GM23338 (cell line): ENCODE data around the gene ASTN1. TPM values are rescaled to one million over a fixed set of nuclear protein-coding genes. Genes with fewer than 3 reads are reported as not detected.

Experiments used
- ATAC-seq: fragments of 200-7000 bp; cut with Tn5 transposase; 3 replicates; pipeline ENCODE4 v1.9.1; 2020
- DNase-seq: peaks from one replicate; pipeline ENCODE4 v3.0.0-alpha.2; 2015; ENCODE audit warnings: low spot score
- H2AFZ ChIP-seq: fragments of 200-600 bp; sonication (generic); 2 replicates; pipeline ENCODE4 v1.8.0; 2016; ENCODE audit warnings: antibody characterized with exemption, mild to moderate bottlenecking, moderate library complexity
- H3F3A ChIP-seq: fragments of 200-600 bp; sonication (generic); replicated peaks from 2 replicates; pipeline ENCODE4 v1.8.0; 2017; ENCODE audit warnings: antibody characterized with exemption, mixed run types, low read depth
- H3K27ac ChIP-seq: fragments of 200-600 bp; sonication (generic); 2 replicates; pipeline ENCODE4 v1.6.1; 2016; ENCODE audit warnings: low read depth
- H3K27me3 ChIP-seq: fragments of 200-600 bp; sonication (generic); 2 replicates; pipeline ENCODE4 v1.8.0; 2016; ENCODE audit warnings: mild to moderate bottlenecking, mixed run types, moderate library complexity; ENCODE audit not compliant: insufficient read depth
- H3K36me3 ChIP-seq: fragments of 200-600 bp; sonication (generic); 2 replicates; pipeline ENCODE4 v1.8.0; 2016; ENCODE audit warnings: mild to moderate bottlenecking; ENCODE audit not compliant: insufficient read depth
- H3K4me1 ChIP-seq: fragments of 200-600 bp; sonication (generic); 2 replicates; pipeline ENCODE4 v1.8.0; 2016; ENCODE audit warnings: mild to moderate bottlenecking, moderate library complexity; ENCODE audit not compliant: insufficient read depth
- H3K4me2 ChIP-seq: fragments of 200-600 bp; sonication (generic); 2 replicates; pipeline ENCODE4 v1.7.1; 2017; ENCODE audit warnings: mixed run types
- H3K4me3 ChIP-seq: fragments of 200-600 bp; sonication (generic); 2 replicates; pipeline ENCODE4 v1.6.1; 2016; ENCODE audit warnings: mixed run types
- H3K79me2 ChIP-seq: fragments of 200-600 bp; sonication (generic); replicated peaks from 2 replicates; pipeline ENCODE4 v1.8.0; 2017; ENCODE audit warnings: mild to moderate bottlenecking; ENCODE audit not compliant: insufficient read depth
- H3K9me2 ChIP-seq: fragments of 200-600 bp; sonication (generic); 2 replicates; pipeline ENCODE4 v1.8.0; 2017; ENCODE audit not compliant: insufficient read depth
- H4K20me1 ChIP-seq: fragments of 200-600 bp; sonication (generic); replicated peaks from 2 replicates; pipeline ENCODE4 v1.8.0; 2017; ENCODE audit warnings: mild to moderate bottlenecking; ENCODE audit not compliant: insufficient read depth
- H3K27ac Mint-ChIP-seq: 2 replicates; pipeline ENCODE4 v1.8.0; 2020; ENCODE audit warnings: inconsistent platforms, mild to moderate bottlenecking, moderate library complexity, mixed read lengths
- H3K27me3 Mint-ChIP-seq: 3 replicates; pipeline ENCODE4 v1.8.0; 2022; ENCODE audit warnings: low read depth, mild to moderate bottlenecking, moderate library complexity, mixed read lengths, inconsistent platforms; ENCODE audit not compliant: insufficient read depth, poor library complexity
- H3K36me3 Mint-ChIP-seq: 3 replicates; pipeline ENCODE4 v1.8.0; 2021; ENCODE audit warnings: low read depth, mild to moderate bottlenecking, inconsistent platforms, moderate library complexity, mixed read lengths
- H3K4me1 Mint-ChIP-seq: 3 replicates; pipeline ENCODE4 v1.8.0; 2020; ENCODE audit warnings: mild to moderate bottlenecking, inconsistent platforms, mixed read lengths
- H3K4me3 Mint-ChIP-seq: 3 replicates; pipeline ENCODE4 v1.8.0; 2021; ENCODE audit warnings: moderate library complexity, mild to moderate bottlenecking, inconsistent platforms, mixed read lengths
- H3K9me3 Mint-ChIP-seq: 3 replicates; pipeline ENCODE4 v1.8.0; 2020; ENCODE audit warnings: moderate library complexity, mild to moderate bottlenecking, inconsistent platforms, mixed read lengths
- POLR2AphosphoS5 ChIP-seq: IDR thresholded peaks from 2 replicates; pipeline ENCODE4 v1.6.1; 2016; ENCODE audit warnings: antibody characterized with exemption, low read depth
- ZNF114 ChIP-seq: fragments of 250-450 bp; sonication (Bioruptor Pico); IDR thresholded peaks from 2 replicates; pipeline ENCODE4 v1.5.0; 2020; ENCODE audit warnings: mild to moderate bottlenecking, moderate library complexity
- polyA plus RNA-seq: library from polyadenylated mRNA; unstranded; fragments of >200 nt; fragmentation: Nextera tagmentation; extraction: Ambion mirVana; gene quantifications from 2 replicates; pipeline ENCODE4 v1.2.1, GENCODE V29; 2016
- total RNA-seq: library from RNA; depleted of rRNA; stranded (reverse); fragments of >200 nt; shearing (Covaris generic); gene quantifications from 2 replicates; pipeline ENCODE4 v1.2.3, GENCODE V29; 2014
- TF ChIP-seq, protein P1 (sequence below): IDR thresholded peaks from one replicate; pipeline ENCODE4 v1.6.1; 2018; ENCODE audit warnings: antibody characterized with exemption; ENCODE audit not compliant: unreplicated experiment
- TF ChIP-seq, protein P2 (sequence below): IDR thresholded peaks from 2 replicates; pipeline ENCODE4 v1.6.1; 2016; ENCODE audit warnings: antibody characterized with exemption
- TF ChIP-seq, protein P3 (sequence below): fragments of 250-450 bp; sonication (Bioruptor Pico); IDR thresholded peaks from 2 replicates; pipeline ENCODE4 v1.5.0; 2020; ENCODE audit warnings: mild to moderate bottlenecking, moderate library complexity

Gene ASTN1
- total and polyA plus RNA-seq, 2 experiments from 2014 or later: 2.0 to 5.2 TPM

DNA sequence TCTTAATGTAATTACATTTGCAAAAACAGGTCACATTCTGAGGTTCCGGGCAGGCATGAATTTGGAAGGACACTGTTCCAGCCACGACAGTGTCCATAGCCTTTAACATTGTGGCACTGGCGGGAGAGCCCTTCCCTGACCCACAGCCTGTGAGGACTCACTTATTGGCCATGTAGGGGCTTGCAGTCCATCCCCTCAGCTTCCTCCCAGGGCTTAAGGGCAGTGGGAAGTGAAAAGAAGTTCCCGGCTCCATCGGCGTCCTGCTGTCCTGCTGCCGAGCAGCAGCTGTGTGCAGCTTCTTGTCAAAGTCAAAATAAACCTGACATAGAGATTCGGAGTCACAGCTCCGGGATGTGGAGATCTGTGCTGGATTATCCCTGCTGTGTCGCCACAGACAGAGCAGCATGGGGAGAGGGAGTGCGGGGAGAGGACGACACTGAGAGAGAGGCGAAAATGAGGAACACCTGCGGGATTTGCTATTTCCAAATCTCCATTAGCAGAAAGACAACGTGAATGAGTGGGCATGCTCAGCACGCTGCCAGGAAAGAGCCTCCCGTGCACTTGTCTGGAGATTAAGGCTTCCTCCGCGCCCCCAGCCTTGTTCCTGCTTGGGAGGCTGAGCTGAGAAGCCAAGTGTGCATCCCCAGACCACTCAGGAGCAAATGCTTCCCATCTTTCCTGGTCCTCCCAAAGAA is 260.3 kb downstream of the ASTN1 start:
- peaks cover 2% of the 10 kb centered on the region; the same call in 1 of the 3 replicates for H3K9me3 Mint-ChIP-seq
- H3K4me3 Mint-ChIP-seq: 0 out of 3 replicates have a peak overlapping the region, but pooled peaks have one; percentile 7
- H3K9me2 ChIP-seq: no peaks in the 10 kb centered on the region
- DNase-seq (no peak), ATAC-seq (peak; percentile 67)
- H3K4me1 Mint-ChIP-seq: peaks cover 18% of the 10 kb centered on the region
- H3K79me2 ChIP-seq: no peaks in the 10 kb centered on the region
- no peak overlapping the region for H3K4me3 ChIP-seq
- H3K27ac Mint-ChIP-seq: no peak overlapping the region
- H3K27me3 ChIP-seq: no peaks in the 10 kb centered on the region
- H4K20me1 ChIP-seq: no peaks in the 10 kb centered on the region
- TF ChIP-seq, protein P1, sequence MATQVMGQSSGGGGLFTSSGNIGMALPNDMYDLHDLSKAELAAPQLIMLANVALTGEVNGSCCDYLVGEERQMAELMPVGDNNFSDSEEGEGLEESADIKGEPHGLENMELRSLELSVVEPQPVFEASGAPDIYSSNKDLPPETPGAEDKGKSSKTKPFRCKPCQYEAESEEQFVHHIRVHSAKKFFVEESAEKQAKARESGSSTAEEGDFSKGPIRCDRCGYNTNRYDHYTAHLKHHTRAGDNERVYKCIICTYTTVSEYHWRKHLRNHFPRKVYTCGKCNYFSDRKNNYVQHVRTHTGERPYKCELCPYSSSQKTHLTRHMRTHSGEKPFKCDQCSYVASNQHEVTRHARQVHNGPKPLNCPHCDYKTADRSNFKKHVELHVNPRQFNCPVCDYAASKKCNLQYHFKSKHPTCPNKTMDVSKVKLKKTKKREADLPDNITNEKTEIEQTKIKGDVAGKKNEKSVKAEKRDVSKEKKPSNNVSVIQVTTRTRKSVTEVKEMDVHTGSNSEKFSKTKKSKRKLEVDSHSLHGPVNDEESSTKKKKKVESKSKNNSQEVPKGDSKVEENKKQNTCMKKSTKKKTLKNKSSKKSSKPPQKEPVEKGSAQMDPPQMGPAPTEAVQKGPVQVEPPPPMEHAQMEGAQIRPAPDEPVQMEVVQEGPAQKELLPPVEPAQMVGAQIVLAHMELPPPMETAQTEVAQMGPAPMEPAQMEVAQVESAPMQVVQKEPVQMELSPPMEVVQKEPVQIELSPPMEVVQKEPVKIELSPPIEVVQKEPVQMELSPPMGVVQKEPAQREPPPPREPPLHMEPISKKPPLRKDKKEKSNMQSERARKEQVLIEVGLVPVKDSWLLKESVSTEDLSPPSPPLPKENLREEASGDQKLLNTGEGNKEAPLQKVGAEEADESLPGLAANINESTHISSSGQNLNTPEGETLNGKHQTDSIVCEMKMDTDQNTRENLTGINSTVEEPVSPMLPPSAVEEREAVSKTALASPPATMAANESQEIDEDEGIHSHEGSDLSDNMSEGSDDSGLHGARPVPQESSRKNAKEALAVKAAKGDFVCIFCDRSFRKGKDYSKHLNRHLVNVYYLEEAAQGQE: no peak
- no peaks in the 10 kb centered on the region for H3F3A ChIP-seq
- H3K36me3 Mint-ChIP-seq: no peaks in the 10 kb centered on the region
- H3K4me1 ChIP-seq: no peaks in the 10 kb centered on the region
- peaks cover 2% of the 10 kb centered on the region for H3K27me3 Mint-ChIP-seq
- H3K36me3 ChIP-seq: no peaks in the 10 kb centered on the region
- no peak overlapping the region for H3K4me2 ChIP-seq
- H2AFZ ChIP-seq: 0 out of 2 replicates have a peak overlapping the region, but pooled peaks have one; percentile 47
- no peak overlapping the region for H3K27ac ChIP-seq

DNA sequence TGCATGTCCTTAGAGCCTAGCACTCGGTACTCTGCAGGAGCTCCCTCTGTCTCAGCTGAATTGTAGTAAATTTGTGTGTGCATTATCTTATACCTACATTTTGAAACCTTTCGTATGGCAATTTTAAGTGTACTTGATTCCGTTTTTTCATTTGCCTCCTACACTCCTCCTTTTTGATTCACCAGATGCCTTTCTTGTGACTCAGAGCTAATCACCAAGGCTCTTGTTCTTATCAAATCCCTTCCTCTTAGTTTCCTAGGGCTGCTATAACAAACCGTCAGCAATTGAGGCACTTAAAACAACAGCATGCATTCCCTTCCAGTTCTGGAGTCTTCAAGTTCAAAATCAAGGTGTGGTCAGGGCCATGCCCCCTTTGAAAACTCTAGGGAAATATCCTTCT is 261.0 kb downstream of the ASTN1 start:
- Histone ChIP-seq H3K4me2 (no peak overlapping the region), H3F3A (no peaks in the 10 kb centered on the region), H2AFZ (no peak overlapping the region), H3K36me3 (no peaks in the 10 kb centered on the region), H3K79me2 (no peaks in the 10 kb centered on the region), H3K27ac (no peak overlapping the region), H4K20me1 (no peaks in the 10 kb centered on the region), H3K4me1 (no peaks in the 10 kb centered on the region), H3K9me2 (no peaks in the 10 kb centered on the region), H3K4me3 (no peak overlapping the region), H3K27me3 (no peaks in the 10 kb centered on the region)
- Mint-ChIP-seq H3K27me3 (peaks cover 2% of the 10 kb centered on the region), H3K4me1 (peaks cover 18% of the 10 kb centered on the region), H3K36me3 (no peaks in the 10 kb centered on the region), H3K4me3 (no peak overlapping the region), H3K27ac (no peak overlapping the region), H3K9me3 (peaks cover 2% of the 10 kb centered on the region; the same call in 1 of the 3 replicates)
- TF ChIP-seq POLR2AphosphoS5 (no peak), ZNF114 (CRISPR knock-in tag) (no peak)
- TF ChIP-seq, protein P2, sequence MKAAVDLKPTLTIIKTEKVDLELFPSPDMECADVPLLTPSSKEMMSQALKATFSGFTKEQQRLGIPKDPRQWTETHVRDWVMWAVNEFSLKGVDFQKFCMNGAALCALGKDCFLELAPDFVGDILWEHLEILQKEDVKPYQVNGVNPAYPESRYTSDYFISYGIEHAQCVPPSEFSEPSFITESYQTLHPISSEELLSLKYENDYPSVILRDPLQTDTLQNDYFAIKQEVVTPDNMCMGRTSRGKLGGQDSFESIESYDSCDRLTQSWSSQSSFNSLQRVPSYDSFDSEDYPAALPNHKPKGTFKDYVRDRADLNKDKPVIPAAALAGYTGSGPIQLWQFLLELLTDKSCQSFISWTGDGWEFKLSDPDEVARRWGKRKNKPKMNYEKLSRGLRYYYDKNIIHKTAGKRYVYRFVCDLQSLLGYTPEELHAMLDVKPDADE: no peak
- ATAC-seq (no peak; the same call in 2 of the 3 replicates), DNase-seq (no peak)

DNA sequence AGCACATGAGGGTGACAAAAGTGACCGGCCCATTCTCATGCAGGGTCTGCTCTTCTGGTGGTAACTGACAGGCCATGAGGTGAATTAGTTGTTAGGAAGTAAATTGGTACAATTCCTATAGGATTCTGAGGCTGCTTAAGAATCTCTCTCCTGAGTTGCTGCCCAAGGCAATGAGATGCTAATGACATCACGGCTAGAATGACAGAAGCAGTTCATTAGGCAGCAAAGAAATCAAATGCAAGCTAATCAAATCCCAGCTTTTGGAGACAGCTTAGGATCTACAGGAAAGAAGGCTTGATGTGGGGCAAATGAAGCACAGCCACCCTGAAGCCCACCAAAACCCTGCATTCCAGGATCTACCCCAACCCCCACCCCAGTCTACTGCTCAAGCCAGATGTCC is 265.2 kb downstream of the ASTN1 start:
- no peaks in the 10 kb centered on the region for H3K27me3 ChIP-seq
- H3K9me2 ChIP-seq: no peaks in the 10 kb centered on the region
- ATAC-seq (no peak), DNase-seq (no peak)
- Mint-ChIP-seq H3K36me3 (no peaks in the 10 kb centered on the region), H3K4me1 (peaks cover 16% of the 10 kb centered on the region), H3K27me3 (peaks cover 4% of the 10 kb centered on the region), H3K9me3 (no peaks in the 10 kb centered on the region), H3K27ac (no peak overlapping the region), H3K4me3 (no peak overlapping the region)
- no peaks in the 10 kb centered on the region for H3K36me3 ChIP-seq
- no peak overlapping the region for H3K27ac ChIP-seq
- no peaks in the 10 kb centered on the region for H3K4me1 ChIP-seq
- H3K79me2 ChIP-seq: no peaks in the 10 kb centered on the region
- H3K4me3 ChIP-seq: no peak overlapping the region
- H3F3A ChIP-seq: no peaks in the 10 kb centered on the region
- no peak overlapping the region for H2AFZ ChIP-seq
- H3K4me2 ChIP-seq: no peak overlapping the region
- H4K20me1 ChIP-seq: no peaks in the 10 kb centered on the region
- TF ChIP-seq, protein P3, sequence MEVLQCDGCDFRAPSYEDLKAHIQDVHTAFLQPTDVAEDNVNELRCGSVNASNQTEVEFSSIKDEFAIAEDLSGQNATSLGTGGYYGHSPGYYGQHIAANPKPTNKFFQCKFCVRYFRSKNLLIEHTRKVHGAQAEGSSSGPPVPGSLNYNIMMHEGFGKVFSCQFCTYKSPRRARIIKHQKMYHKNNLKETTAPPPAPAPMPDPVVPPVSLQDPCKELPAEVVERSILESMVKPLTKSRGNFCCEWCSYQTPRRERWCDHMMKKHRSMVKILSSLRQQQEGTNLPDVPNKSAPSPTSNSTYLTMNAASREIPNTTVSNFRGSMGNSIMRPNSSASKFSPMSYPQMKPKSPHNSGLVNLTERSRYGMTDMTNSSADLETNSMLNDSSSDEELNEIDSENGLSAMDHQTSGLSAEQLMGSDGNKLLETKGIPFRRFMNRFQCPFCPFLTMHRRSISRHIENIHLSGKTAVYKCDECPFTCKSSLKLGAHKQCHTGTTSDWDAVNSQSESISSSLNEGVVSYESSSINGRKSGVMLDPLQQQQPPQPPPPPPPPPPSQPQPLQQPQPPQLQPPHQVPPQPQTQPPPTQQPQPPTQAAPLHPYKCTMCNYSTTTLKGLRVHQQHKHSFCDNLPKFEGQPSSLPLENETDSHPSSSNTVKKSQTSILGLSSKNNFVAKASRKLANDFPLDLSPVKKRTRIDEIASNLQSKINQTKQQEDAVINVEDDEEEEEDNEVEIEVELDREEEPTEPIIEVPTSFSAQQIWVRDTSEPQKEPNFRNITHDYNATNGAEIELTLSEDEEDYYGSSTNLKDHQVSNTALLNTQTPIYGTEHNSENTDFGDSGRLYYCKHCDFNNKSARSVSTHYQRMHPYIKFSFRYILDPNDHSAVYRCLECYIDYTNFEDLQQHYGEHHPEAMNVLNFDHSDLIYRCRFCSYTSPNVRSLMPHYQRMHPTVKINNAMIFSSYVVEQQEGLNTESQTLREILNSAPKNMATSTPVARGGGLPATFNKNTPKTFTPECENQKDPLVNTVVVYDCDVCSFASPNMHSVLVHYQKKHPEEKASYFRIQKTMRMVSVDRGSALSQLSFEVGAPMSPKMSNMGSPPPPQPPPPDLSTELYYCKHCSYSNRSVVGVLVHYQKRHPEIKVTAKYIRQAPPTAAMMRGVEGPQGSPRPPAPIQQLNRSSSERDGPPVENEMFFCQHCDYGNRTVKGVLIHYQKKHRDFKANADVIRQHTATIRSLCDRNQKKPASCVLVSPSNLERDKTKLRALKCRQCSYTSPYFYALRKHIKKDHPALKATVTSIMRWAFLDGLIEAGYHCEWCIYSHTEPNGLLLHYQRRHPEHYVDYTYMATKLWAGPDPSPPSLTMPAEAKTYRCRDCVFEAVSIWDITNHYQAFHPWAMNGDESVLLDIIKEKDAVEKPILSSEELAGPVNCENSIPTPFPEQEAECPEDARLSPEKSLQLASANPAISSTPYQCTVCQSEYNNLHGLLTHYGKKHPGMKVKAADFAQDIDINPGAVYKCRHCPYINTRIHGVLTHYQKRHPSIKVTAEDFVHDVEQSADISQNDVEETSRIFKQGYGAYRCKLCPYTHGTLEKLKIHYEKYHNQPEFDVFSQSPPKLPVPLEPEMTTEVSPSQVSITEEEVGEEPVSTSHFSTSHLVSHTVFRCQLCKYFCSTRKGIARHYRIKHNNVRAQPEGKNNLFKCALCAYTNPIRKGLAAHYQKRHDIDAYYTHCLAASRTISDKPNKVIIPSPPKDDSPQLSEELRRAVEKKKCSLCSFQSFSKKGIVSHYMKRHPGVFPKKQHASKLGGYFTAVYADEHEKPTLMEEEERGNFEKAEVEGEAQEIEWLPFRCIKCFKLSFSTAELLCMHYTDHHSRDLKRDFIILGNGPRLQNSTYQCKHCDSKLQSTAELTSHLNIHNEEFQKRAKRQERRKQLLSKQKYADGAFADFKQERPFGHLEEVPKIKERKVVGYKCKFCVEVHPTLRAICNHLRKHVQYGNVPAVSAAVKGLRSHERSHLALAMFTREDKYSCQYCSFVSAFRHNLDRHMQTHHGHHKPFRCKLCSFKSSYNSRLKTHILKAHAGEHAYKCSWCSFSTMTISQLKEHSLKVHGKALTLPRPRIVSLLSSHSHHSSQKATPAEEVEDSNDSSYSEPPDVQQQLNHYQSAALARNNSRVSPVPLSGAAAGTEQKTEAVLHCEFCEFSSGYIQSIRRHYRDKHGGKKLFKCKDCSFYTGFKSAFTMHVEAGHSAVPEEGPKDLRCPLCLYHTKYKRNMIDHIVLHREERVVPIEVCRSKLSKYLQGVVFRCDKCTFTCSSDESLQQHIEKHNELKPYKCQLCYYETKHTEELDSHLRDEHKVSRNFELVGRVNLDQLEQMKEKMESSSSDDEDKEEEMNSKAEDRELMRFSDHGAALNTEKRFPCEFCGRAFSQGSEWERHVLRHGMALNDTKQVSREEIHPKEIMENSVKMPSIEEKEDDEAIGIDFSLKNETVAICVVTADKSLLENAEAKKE (CRISPR knock-in tag): no peak
